Stimulated activated naive CD8-positive, alpha-beta T cell treated with anti-CD3 and anti-CD28 coated beads, Interleukin-15, amount 100 ng/mL, for 72 hours (primary cell): ENCODE results near the gene FCGR3B.
"Not testable (repeated sequence)": the region's sequence is repeated elsewhere in the genome, so short reads cannot be mapped to it uniquely, and the experiment has no call there.

Experiments used
- ATAC-seq: fragments of 150-1000 bp; cut with Tn5 transposase; 2 replicates; pipeline ENCODE4 v1.10.0; 2021; ENCODE audit warnings: mild to moderate bottlenecking, moderate library complexity
- DNase-seq, 2 donors: peaks; one replicate each; pipeline ENCODE4 v3.0.0; 2021 to 2022
- H3K27ac Mint-ChIP-seq, 2 donors: one replicate each; pipeline ENCODE4 v1.8.0; 2022; ENCODE audit warnings: mild to moderate bottlenecking in 2 of 2, mixed read lengths in 2 of 2, moderate library complexity in 2 of 2
- H3K27me3 Mint-ChIP-seq: one replicate; pipeline ENCODE4 v1.8.0; 2022; ENCODE audit warnings: mixed read lengths
- H3K4me1 Mint-ChIP-seq: one replicate; pipeline ENCODE4 v1.8.0; 2022; ENCODE audit warnings: mild to moderate bottlenecking, mixed read lengths
- H3K4me3 Mint-ChIP-seq, 2 donors: one replicate each; pipeline ENCODE4 v1.8.0; 2022; ENCODE audit warnings: mild to moderate bottlenecking in 2 of 2, mixed read lengths in 2 of 2, moderate library complexity in 1 of 2
- H3K9me3 Mint-ChIP-seq, 2 donors: one replicate each; pipeline ENCODE4 v1.8.0; 2022; ENCODE audit warnings: mixed read lengths in 2 of 2

The FCGR3B gene

DNA sequence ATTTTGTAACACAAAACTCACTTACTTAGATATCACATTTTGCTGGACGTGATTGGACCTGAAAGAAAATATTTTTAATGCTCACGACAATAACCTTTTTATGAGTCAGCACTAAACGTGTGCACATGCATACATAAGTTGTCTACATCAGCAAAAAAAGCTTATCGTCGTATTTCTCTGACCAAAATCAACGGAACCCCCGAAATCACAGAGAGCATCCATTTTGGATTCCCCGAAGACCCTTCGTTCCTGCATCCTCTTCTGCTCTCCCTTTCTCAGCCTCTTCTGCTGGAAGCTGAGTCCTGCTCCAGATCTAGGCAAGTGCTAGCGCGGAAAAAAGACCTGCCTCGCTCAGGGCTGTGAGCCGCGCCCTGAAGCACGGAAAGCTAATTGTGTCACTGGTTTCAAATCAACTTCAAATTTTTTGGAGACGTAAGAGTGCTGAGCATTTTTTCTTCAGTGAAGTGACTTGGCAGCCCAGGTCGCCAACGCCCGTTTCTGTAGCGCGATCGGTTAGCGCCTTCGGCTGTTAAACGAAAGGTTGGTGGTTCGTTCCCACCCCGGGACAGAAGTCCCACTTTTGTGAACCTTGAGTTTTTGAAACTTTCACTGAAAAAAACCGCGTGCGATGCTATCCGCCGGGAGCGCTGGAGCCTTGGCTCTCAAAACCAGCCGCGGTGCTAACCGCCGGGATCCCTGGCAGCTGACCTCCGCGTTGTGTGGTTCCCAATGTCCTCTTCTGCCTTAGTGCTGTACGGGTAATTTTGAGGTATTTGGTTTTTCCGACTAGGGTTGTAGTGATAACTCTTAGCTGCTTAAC lies 9.6 kb downstream of the FCGR3B start:
- Mint-ChIP-seq H3K4me1 (peaks cover 39% of the 10 kb centered on the region), H3K27ac (peak overlapping the region; percentile 75 to 100), H3K4me3 (peak overlapping the region; percentile 93 to 95)
- not testable (repeated sequence) for H3K9me3 Mint-ChIP-seq, H3K27me3 Mint-ChIP-seq
- DNase-seq (peak; percentile 85 to 92), ATAC-seq (peak; percentile 77)

DNA sequence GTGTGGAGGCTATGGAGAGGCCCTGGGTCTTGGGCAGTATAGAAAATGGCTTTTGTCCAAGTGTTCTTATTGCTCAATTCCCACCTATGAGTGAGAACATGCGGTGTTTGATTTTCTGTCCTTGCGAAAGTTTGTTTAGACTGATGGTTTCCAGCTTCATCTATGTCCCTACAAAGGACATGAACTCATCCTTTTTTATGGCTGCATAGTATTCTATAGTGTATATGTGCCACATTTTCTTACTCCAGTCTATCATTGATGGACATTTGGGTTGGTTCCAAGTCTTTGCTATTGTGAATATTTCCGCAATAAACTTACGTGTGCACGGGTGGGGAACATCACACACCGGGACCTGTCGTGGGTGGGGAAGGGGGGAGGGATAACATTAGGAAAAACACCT lies 10.6 kb downstream of the FCGR3B start:
- not testable (repeated sequence) for ATAC-seq, H3K27ac Mint-ChIP-seq, DNase-seq, H3K9me3 Mint-ChIP-seq, H3K27me3 Mint-ChIP-seq
- H3K4me1 Mint-ChIP-seq, result peaks cover 34% of the 10 kb centered on the region
- H3K4me3 Mint-ChIP-seq, result peak overlapping the region in 1 of 2 donors; percentile 95

DNA sequence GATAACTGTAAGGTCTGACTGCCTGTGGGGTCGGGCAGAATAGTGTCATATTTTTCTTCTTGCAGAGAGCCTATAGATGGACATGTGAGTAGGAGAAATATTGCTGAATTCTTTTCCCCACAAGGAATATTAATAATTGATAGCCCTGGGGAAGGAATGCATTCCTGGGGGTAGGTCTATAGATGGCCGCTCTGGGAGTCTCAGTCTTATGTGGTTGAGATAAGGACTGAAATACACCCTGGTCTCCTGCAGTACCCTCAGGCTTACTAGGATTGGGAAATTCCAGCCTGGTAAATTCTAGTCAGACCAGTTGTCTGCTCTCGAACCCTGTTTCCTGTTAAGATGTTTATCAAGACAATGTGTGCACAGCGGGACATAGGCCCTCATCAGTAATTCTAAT lies 12.5 kb downstream of the FCGR3B start:
- not testable (repeated sequence) for DNase-seq, ATAC-seq, H3K9me3 Mint-ChIP-seq, H3K27ac Mint-ChIP-seq, H3K27me3 Mint-ChIP-seq, H3K4me3 Mint-ChIP-seq
- peaks cover 22% of the 10 kb centered on the region for H3K4me1 Mint-ChIP-seq

DNA sequence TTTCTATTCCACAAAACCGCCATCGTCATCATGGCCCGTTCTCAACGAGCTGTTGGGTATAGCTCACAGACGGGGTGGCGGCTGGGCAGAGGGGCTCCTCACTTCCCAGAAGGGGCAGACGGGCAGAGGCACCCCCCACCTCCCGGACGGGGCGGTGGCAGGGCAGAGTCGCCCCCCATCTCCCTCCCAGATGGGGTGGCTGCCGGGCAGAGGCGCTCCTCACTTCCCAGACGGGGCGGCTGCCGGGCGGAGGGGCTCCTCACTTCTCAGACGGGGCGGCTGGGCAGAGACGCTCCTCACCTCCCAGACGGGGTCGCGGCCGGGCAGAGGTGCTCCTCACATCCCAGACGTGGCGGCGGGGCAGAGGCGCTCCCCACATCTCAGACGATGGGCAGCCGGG lies 14.6 kb downstream of the FCGR3B start:
- not testable (repeated sequence) for H3K27me3 Mint-ChIP-seq, DNase-seq, ATAC-seq, H3K4me3 Mint-ChIP-seq, H3K27ac Mint-ChIP-seq, H3K9me3 Mint-ChIP-seq
- peaks cover 25% of the 10 kb centered on the region for H3K4me1 Mint-ChIP-seq

DNA sequence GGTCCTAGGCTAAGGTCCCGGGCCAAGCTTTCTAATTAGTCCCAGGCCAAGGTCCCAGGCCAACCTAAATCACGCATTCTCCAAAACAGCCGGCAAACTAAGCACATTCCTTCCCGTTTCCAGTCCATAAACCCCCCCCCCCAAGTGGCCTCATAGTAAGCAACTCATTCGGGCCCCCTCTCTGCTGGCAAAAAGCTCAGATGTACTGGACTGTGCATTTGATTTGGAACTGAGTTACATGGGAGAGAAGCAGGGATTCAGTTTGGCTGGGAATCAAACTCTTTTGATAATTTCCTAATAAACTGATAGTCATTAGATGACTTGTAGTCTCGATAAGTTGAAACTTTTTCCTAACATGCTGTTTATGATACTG lies 17.8 kb downstream of the FCGR3B start:
- Mint-ChIP-seq H3K27ac (peak overlapping the region; percentile 48 to 99), H3K4me3 (peak overlapping the region; percentile 87 to 88), H3K4me1 (peaks cover 31% of the 10 kb centered on the region), H3K27me3 (peaks cover 12% of the 10 kb centered on the region)
- DNase-seq, ATAC-seq, H3K9me3 Mint-ChIP-seq: not testable (repeated sequence)

DNA sequence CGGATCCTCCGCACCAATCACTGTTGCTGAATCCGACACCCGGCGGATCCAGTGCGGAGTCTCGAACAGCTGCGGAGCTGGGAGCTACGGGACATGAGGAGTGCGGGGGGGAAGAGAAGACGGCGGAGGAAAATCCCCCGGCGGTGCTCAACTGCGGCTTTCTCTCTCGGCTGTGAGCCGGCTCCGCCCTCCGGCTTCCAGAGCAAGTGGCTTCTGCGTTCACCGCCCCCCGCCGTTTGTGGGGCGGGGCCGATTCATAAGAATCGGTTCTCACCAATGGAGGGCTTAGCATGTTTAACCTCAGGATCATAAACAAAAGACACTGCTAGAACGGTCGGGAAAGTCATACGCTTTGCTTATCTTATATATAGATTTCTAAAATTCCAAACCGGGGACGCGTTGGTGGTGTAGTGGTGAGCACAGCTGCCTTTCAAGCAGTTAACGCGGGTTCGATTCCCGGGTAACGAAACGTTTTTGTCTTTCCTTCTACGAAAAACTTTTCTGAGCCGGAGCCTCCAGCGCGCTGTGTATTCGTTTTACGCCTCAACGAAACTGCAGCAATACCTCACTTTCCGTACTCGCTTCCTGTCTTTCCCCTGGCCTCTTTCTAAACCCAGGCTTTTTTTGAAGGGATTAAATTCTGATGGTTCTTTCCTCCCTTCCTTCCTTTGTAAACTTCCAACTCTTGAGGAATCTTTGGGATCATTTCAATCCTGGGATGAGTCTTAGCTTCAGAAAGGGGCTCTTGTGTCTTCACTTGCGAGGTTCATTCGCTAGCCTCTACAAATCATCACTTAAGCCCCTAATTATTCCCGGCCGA lies 18.4 kb downstream of the FCGR3B start:
- peaks cover 17% of the 10 kb centered on the region for H3K27me3 Mint-ChIP-seq
- peak; percentile 87 to 97 for DNase-seq
- peak overlapping the region; percentile 99 to 100 for H3K27ac Mint-ChIP-seq
- ATAC-seq, result peak; percentile 95
- peaks cover 31% of the 10 kb centered on the region for H3K4me1 Mint-ChIP-seq
- peak overlapping the region; percentile 87 to 88 for H3K4me3 Mint-ChIP-seq
- H3K9me3 Mint-ChIP-seq, result not testable (repeated sequence)

DNA sequence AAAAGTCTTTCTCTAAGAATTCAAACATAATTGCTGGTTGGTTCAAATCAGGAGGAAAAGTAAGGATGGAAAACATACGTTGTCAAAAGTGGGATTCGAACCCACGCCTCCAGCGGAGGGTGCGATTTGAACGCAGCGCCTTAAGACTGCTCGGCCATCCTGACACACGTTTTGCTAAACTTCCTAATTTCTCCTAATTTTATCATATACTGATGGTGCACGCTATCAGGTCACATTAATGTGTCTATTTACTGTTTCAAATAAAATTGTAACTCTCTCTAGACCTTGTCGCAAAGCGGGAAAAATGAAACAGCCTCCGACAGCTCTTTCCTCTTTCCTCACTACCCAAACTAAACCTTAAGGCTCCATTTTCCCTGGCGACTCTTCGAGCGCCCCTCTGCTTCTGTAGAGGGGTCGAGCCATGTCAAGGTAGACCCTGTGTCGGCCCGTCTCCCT lies 19.1 kb downstream of the FCGR3B start:
- H3K9me3 Mint-ChIP-seq, DNase-seq: not testable (repeated sequence)
- Mint-ChIP-seq H3K4me1 (peaks cover 31% of the 10 kb centered on the region), H3K27ac (peak overlapping the region; percentile 99 to 100), H3K4me3 (peak overlapping the region; percentile 87 to 88), H3K27me3 (peaks cover 20% of the 10 kb centered on the region)
- ATAC-seq, result peak; percentile 6

DNA sequence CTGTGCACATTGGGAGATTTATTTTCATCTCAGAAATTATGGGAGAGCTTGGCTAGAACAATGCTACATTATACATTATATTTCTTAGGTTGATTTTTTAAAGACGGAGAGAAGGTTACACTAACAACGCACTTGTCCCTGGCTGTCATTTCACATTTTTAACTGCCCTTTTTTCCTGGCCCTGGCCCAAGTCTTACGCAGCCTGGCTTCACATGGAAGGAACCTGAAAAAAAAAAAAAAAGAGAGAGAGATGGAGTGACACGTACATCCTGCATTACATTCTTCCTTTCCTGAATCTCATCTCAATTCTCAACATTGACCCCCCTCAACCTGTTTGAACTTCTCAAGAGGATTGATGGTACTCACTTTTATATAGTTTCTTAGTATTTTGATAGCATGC lies 20.8 kb downstream of the FCGR3B start:
- ATAC-seq, result not testable (repeated sequence)

DNA sequence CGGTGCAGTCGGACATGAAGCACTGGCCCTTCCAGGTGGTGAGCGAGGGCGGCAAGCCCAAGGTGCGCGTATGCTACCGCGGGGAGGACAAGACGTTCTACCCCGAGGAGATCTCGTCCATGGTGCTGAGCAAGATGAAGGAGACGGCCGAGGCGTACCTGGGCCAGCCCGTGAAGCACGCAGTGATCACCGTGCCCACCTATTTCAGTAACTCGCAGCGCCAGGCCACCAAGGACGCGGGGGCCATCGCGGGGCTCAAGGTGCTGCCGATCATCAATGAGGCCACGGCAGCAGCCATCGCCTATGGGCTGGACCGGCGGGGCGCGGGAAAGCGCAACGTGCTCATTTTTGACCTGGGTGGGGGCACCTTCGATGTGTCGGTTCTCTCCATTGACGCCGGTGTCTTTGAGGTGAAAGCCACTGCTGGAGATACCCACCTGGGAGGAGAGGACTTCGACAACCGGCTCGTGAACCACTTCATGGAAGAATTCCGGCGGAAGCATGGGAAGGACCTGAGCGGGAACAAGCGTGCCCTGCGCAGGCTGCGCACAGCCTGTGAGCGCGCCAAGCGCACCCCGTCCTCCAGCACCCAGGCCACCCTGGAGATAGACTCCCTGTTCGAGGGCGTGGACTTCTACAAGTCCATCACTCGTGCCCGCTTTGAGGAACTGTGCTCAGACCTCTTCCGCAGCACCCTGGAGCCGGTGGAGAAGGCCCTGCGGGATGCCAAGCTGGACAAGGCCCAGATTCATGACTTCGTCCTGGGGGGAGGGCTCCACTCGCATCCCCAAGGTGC lies 24.2 kb downstream of the FCGR3B start:
- peak; percentile 41 for ATAC-seq
- not testable (repeated sequence) for DNase-seq, H3K27ac Mint-ChIP-seq, H3K4me3 Mint-ChIP-seq, H3K9me3 Mint-ChIP-seq
- peaks cover 48% of the 10 kb centered on the region for H3K27me3 Mint-ChIP-seq
- peaks cover 14% of the 10 kb centered on the region for H3K4me1 Mint-ChIP-seq

More for the DNA sequence above, 20.8 kb downstream of the FCGR3B start:
- H3K27ac Mint-ChIP-seq, DNase-seq, H3K9me3 Mint-ChIP-seq, H3K4me3 Mint-ChIP-seq: not testable (repeated sequence)
- Mint-ChIP-seq H3K4me1 (peaks cover 31% of the 10 kb centered on the region), H3K27me3 (peaks cover 26% of the 10 kb centered on the region)

DNA sequence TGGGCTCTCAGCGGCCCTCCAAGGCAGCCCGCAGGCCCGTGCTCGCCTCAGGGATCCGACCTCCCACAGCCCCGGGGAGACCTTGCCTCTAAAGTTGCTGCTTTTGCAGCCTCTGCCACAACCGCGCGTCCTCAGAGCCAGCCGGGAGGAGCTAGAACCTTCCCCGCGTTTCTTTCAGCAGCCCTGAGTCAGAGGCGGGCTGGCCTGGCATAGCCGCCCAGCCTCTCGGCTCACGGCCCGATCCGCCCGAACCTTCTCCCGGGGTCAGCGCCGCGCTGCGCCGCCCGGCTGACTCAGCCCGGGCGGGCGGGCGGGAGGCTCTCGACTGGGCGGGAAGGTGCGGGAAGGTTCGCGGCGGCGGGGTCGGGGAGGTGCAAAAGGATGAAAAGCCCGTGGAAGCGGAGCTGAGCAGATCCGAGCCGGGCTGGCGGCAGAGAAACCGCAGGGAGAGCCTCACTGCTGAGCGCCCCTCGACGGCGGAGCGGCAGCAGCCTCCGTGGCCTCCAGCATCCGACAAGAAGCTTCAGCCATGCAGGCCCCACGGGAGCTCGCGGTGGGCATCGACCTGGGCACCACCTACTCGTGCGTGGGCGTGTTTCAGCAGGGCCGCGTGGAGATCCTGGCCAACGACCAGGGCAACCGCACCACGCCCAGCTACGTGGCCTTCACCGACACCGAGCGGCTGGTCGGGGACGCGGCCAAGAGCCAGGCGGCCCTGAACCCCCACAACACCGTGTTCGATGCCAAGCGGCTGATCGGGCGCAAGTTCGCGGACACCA lies 25.0 kb downstream of the FCGR3B start:
- Mint-ChIP-seq H3K27me3 (peaks cover 48% of the 10 kb centered on the region), H3K4me3 (peak overlapping the region; percentile 21 to 24)
- not testable (repeated sequence) for DNase-seq, H3K9me3 Mint-ChIP-seq, H3K4me1 Mint-ChIP-seq, H3K27ac Mint-ChIP-seq
- peak; percentile 66 for ATAC-seq

DNA sequence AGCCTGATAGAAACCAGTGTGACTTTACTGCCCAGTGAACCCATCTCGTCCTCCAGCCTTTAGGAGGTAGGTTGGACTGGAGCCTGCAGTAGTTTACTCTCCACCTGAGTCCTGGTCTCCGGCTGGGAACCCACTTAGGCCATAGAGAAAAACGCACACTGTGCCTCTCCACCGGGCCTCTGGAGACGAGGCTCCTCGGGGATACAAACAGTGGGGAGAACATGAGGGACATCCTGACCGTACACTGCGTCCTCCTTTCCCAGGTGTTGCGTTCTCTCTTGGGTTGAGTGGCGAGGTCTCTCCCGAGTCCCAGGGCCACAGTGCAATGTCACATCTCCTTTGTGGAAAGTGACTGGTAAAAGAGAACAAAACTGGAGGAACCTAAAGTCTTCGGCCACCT lies 26.0 kb downstream of the FCGR3B start:
- H3K9me3 Mint-ChIP-seq, H3K27ac Mint-ChIP-seq, ATAC-seq, H3K4me1 Mint-ChIP-seq, DNase-seq, H3K4me3 Mint-ChIP-seq: not testable (repeated sequence)
- peaks cover 42% of the 10 kb centered on the region for H3K27me3 Mint-ChIP-seq

DNA sequence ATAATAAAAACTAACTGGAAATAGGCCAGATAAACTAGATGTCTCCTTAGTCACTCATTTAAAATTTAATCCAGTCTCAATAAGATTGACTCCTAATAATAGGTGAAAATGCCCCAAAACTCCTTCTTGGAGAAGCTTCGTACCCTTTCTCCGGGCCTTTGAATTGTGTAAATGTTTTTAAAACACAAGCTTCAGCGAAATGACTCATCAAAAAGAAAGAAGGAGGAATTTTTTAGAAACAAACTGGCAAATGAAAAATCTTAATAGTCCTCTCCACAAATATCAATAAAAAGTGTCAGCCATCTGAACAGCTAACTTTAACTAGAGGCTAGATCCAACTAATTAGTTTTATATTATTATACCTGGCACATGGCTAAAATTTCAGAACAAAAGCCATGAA lies 33.9 kb downstream of the FCGR3B start:
- ATAC-seq, result not testable (repeated sequence)

DNA sequence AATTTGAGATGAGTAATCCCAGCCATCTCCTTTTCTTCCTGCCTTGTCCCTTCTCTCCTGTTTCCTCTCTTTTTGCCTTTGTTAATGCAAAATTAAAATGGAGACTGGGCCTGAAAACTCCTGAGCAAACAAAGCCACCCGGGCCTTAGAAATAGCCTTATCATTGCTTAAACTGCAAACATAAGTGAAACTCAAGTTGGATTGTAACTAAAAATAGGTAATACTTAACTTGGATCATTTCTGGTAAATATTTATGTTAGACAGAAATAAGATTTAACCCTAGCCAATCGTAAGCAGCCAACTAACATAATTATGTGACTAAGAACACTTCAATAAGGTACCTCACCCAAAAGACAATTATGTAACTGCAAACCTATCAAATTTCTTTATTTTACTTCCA lies 35.4 kb downstream of the FCGR3B start:
- not testable (repeated sequence) for H3K27me3 Mint-ChIP-seq, H3K4me3 Mint-ChIP-seq, H3K9me3 Mint-ChIP-seq, ATAC-seq, H3K27ac Mint-ChIP-seq, H3K4me1 Mint-ChIP-seq, DNase-seq

More for the DNA sequence above, 33.9 kb downstream of the FCGR3B start:
- not testable (repeated sequence) for H3K27me3 Mint-ChIP-seq, H3K4me1 Mint-ChIP-seq, H3K27ac Mint-ChIP-seq, DNase-seq, H3K4me3 Mint-ChIP-seq, H3K9me3 Mint-ChIP-seq

DNA sequence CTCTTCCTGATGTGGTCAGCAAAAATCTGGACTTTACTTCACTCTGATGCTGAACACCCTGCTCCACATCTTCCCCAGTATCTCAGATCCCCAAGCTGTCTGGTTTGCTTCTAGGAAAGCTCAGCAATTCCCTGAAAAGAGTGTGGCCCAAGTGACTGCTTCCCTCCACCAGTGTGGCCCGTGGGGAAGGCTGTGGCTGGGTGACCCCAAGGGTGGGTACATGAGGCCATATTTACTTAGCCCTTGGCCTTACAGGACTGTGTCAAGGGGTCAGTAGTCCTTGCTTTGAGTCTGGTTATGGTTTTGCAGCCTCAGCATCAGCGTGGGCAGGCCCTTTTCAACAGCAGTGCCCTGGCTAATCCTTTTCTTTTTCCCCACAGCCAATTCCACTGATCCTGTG lies 35.8 kb downstream of the FCGR3B start:
- not testable (repeated sequence) for H3K27ac Mint-ChIP-seq, H3K27me3 Mint-ChIP-seq, DNase-seq, ATAC-seq, H3K4me3 Mint-ChIP-seq, H3K4me1 Mint-ChIP-seq, H3K9me3 Mint-ChIP-seq
